Medulla oblongata (tissue), 1 donor: Measurements from ENCODE around the gene NRP2.

Experiments
- DNase-seq: peaks from one replicate; pipeline ENCODE4 v3.0.0-alpha.2; 2015; ENCODE audit errors: extremely low spot score

Gene NRP2

GRCh38 chr2:205686783-205687640, 4.7 kb downstream of the NRP2 start:
- DNase-seq = no peak

GRCh38 chr2:205687641-205687956, 5.3 kb downstream of the NRP2 start:
- no peak for DNase-seq

GRCh38 chr2:205688417-205689200, 6.3 kb downstream of the NRP2 start:
- no peak for DNase-seq

- no peak for DNase-seq
Measured at GRCh38 chr2:205689820-205690219, 7.5 kb downstream of the NRP2 start.

- DNase-seq = no peak
Measured at GRCh38 chr2:205692104-205692503, 9.8 kb downstream of the NRP2 start.

GRCh38 chr2:205694256-205694655, 12.0 kb downstream of the NRP2 start:
- DNase-seq = no peak

GRCh38 chr2:205695460-205695991, 13.2 kb downstream of the NRP2 start:
- no peak for DNase-seq

DNA sequence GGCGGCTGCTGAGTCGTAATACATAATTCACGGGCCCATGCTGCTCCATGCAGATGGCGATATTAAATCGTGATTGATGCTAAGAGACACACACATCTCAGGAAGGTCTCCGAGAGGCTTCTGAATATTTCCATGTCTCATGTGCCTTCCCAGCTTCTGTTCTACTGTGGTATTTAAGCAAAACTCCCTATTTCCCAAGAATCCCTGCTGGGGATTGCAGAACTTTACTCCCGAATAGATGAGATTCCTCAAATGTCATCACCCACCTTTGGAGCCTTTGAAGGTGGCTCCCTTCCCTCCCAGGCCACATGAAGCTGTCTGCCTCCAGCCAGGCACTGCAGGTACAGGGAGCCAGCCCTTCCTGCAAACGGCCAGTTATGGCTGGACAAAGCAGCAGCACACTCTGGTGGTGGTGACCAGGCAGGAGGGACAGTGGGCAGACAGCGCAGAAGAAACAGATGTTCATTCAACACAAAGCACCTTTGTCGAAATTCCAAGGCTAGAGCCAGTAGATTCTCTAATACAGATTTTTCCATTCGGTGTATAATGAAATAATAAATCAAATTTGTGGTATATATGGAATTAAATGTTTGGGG, 14.1 kb downstream of the NRP2 start:
- DNase-seq = peak; percentile 69

- DNase-seq = no peak
Measured at GRCh38 chr2:205696927-205697441, 14.7 kb downstream of the NRP2 start.

DNA sequence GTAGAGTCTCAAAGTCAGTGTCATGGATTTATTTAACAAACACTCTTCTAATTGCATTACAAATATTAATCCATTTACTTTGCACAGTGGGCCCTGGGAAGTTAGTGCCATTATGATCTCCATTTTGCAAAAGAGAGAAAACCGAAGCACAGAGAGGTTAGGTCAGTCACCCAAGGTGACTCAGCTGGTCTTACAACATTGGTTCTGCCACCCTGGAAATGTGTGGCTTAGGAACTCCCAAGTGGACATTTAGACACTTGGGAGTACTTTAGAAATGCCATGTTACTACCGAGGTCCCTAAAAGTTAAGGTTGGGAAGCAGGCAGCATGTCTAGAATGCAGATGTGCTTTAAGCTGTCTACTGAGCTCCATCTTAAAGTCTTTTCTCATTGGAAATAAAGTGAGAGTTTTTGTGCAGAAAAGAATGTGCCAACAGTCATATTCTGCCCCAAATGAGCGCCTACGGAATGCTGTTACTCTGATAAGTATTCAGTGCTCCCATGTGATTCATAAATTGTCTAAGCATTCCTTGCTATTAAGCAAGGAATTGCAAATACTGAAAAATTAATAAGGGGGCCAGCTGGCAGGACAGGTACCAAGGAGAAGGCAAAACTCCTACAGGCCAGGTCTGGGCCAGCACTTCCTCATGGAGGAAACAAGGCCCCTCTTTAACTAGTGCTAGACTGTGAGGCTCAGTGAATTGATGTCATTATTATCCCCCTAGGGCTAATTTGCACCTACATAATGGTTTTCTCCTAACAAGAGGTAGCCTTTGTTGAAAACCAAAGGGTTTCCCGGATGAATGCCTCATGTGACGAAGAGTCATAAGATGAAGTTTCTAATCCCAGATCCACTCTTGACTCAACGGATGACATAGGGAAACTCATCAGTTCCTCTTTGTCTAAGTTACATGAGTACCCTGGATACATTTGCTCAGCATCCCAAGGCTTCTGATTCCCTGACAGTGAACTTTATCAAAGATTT, 16.3 kb downstream of the NRP2 start:
- DNase-seq = peak; percentile 78

DNA sequence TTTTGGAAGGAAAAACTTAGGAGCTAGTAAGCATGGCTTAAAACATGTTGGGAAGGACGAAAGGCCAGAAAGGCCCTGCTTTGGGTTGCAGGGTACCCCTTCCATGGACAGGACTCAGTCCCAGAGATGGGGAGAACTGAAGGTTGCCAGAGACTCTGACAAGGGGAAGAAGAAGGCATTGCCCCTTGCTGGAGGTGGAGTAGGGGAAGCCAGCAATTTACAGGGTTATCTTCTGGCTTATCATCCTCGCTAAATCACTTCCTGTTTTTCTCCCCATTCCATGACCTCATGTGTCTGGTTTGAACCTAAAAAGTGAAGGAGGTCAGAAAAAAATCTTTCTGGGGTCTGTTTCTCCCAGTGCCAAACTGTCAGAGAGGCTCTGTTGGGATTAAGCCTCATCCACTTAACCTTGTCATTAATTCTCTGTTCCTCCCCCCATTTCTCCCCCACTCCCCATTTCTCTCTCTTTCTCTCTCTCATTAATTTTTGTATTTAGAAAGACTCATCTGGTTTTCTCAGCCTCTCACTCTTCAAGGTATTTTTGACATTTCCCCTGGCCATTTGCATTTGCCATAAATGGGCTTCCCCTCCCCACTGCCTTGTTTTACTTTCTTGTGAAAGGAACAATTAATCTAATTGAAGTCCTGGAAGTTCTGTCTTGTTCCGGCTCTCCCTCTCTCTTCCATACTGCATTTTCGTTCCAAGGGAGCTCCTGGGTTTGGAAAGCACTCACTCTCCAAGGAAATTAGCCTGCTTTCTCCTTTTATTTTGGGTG, 17.4 kb downstream of the NRP2 start:
- no peak for DNase-seq

DNA sequence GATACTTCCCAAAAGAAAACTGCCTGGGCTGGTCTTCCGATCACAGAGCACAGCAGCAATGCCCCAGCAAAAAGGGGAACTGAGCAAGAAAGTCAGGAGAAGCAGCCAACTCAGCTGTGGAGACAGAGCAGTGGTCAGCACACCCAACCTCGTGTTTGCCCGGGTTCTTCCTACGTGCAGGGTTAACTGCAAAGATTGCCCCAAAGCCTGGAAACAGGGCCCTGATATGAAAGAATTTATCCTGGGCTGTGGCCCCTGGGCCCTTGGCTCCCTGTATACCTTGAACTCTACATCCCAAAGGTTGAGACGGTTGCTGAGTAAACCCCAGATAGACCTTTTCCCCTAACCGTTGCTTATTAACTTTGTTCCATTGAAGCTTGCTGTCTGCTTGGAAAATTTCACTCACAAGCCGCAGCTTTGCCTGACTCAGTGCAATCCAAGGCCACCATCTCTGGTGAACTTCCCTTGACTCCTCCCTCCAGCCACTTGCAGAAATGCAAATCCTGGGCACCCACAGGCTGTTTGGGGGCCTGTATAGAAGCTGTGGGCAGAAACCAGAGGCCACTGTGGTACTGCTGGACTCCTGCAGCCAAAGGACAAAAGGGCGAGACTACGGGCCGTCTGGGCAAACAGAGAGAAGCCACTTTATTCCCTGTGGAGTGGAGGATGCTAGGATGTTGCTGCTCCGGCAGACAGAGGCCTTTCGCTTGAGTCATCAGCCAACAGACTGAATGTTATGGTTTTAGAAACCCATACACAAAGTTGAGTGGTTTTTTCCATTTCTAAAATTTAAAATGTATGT, 18.2 kb downstream of the NRP2 start:
- DNase-seq = peak; percentile 70

DNA sequence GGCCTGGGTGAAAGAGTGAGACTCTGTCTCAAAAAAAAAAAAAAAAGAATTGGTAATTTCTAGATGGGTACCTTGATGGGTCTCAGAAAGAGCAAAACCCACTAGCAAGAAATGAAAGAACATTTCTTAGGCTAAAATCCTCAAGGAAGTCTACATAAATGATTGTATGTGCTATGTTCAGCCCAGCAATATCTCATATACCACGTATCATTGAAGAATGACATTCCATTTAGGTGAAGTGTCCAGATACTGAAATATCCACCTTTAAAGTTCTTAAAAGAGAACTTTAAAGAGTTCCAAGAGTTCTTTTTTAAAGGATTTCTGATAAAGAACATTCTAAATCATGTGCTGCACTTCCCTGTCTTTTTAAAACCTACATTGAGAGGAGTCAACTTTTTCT, 19.2 kb downstream of the NRP2 start:
- DNase-seq = no peak

DNA sequence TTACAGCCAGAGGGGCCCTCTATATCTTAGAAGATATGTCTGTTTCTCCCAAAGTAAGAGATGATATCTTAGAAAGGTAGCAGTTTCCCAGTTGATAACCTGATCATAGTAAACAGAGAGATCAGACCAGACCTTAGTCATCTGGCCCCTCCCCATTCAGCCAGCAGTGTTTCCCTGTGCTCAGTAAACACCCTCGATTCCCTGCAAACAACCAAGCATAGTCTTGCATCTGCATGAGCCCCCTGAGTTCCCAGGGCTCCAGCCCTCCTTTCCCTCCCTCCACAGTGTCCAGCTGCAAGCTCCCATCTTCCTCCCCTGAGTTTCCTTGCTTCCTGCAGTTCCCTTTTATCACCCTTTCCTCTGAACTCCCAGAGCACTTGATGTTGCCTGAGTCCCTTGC, 20.3 kb downstream of the NRP2 start:
- DNase-seq = no peak

DNA sequence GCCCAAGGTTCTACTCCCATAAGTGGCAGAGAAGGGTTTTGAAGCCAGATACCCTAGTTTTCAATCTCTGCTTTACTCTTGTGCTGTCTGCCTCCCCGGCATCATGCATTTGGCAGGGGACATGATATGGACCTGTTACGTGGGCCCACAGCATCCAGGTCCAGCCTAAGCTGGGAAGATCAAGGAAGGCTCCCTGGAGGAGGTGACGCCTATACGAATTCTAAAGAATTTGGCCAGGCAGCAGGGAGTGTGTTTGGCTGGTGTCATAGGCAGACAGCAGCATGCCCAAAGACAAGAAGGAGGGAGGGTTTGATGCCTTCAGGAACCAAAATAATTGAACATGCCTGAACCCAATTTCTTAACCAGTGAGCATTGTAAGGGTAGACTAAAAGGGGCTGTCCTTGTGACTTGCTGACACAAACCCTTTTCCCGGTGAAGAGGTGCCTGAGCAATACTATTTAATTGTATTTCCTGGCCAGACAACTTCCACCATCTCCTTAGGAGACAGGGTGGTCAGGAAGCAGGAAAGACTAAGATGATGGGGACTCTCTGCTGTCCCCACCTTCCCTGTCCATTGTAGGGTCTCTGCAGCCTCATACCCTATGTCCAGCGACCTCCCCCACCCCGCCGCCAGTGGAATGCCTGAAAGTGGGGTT, 21.3 kb downstream of the NRP2 start:
- no peak for DNase-seq

DNA sequence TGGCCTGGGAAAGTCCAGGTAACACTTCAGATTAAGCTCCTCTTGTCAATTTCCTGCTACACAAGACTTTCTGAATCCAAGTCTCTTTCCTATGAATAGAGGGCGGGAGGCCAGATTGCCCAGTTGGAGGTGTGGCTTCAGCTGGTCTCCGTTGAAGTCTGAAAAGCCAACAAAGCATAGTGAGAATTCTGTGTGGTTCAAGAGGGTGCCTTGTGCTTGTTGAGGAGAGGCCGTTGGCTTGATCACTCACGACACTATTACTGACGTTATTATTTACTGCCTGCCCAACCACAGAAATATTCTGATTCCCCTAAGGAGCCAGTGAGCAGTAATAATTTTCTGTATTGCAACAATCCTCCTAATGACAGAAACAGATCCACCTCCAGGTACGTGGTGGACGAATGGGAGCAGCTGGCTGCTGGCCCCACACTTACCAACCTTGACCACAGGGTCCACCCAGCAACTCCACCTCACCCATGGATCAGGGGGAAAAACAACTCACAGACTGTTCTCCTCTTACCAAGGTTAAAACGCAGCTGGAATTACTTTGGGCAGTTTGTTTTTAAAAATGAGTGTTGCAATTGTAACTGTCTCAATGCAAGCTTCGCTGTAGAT, 21.9 kb downstream of the NRP2 start:
- peak; percentile 60 for DNase-seq

DNA sequence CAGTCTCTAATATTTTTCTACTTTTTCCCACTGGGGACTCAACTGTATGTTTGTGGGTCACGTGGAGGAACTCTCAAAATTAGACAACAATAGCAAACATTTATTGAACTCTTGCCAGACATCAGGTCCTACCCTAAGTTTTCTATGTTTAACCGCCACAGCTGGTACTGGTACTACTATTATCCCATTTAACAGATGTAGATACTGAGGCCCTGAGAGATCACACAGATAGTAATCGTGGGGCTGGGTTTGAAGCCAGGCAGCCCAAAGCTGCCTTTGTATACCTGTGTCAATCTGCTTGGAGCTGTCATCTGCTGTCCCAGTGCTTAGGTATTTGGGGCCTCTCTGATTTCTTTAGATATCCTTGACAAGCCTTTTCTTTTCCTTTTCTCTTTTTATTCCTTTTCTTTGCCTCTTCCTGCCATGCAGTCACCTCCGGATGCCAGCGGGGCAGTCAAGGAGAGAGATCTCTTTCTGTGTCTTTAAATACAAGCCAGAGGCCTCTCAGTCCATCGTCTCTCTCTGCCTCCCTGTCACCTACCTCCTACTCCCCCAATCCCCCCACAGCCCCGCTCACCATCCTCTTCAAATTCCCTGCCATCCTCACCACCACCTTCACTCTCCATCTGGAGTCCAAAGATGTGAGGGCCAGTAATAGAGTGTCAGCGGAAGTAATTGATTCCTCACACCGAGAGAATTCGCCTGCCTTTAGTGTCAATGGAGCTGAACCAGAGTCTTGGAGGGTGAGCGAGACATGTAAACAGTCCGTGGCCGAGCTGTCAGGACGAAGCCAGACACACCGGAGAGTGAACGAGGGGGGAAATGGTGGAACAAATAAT, 23.4 kb downstream of the NRP2 start:
- no peak for DNase-seq
